ENCODE measurements around the gene SP5.
"Not testable (repeated sequence)": the region's sequence is repeated elsewhere in the genome, so short reads cannot be mapped to it uniquely, and the experiment has no call there.

SP5 gene

DNA sequence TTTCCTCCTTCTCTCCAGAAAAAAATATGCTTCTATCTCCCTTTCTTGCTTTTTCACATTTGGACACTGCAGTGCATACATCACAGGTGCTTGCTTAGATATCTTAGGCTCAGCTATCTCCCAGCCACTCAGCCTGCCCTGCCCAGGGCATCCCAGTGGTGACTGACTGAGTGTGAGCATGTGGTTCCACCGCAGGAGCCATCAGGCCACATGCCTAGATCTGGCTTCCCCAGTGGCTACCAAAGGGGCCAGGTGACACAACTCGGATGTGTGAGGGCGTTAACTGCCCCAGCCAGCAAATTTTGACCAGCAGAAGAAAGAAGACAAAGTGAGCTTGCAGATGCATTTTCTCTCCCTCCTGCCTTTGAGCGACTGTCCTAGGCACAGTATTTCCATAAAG, 25.5 kb downstream of the SP5 start:
- no peak for DNase-seq

DNA sequence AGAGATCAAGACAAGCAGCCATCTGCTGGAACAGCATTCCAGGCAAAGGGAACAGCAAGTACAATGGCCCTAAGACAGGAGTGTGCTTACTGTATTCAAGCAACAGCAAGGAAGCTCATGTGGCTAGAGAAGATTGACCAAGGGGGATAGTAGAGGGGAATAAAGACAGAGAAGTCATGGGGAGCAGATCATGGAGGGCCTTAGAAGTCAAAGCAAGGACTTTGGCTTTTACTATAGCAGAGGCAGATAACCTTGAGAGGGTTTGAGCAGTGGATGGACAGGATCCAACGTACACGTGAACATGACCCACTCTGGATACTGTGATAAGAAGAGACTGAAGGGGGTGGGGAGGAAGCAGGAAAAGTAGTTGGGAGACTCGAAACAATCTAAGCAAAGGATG, 26.9 kb downstream of the SP5 start:
- no peak for DNase-seq

DNA sequence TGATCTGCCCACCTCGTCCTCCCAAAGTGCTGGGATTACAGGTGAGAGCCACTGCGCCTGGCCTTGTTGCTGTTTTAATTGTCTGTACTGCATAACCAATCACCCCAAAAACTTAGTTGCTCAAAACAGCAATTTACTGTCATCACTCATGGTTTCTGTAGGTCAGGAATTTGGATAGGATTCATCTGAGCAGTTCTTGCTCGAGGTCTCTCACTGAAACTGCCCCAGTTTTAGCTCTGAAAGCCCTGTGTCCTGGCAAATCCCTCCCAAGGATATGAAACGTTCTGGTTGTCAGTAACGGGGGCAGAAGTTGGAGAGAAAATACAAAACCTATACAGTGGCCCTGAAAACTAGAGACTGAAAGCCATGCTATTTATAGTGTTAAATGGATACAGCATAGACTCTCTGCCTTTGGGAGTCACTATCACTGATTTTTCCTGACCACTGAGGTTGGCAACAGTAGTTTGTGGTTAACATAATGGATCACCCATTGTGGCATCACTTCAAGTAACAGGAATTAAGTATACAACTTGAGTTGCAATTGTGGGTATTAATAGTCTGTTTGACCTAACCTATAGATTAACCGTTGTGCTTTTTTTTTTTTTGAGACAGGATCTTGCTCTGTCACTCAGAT, 27.9 kb downstream of the SP5 start:
- DNase-seq, result no peak

DNA sequence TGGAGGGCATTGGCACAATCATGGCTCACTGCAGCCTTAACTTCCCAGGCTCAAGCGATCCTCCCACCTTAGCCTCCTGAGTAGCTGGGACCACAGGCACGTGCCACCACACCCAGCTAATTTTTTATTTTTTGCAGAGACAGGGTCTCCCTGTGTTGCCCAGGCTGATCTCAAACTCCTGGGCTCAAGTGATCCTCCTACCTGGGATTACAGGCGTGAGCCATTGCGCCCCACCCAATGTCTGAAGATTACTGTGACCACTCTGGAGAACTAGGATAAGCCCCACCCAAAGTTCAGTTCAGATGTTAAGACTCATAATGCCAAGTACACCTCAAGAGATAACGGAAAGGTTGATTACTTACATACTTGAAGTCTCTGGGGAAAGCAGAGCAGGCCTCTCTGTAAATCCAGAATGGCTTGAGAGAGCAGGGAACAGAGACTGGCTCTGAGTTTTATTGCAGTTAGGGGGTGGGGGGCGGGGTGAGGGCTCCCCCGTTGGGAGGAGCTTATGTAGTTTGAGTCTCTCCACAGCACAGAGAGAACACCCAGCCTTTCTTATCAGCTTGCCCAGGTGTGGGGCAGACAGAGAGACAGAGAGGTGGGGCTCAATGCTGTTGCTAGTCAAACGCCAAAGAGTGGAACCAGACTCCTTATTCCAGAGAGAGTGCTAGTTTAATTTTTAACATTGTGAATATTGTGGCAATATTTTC, 28.5 kb downstream of the SP5 start:
- DNase-seq, result no peak

DNA sequence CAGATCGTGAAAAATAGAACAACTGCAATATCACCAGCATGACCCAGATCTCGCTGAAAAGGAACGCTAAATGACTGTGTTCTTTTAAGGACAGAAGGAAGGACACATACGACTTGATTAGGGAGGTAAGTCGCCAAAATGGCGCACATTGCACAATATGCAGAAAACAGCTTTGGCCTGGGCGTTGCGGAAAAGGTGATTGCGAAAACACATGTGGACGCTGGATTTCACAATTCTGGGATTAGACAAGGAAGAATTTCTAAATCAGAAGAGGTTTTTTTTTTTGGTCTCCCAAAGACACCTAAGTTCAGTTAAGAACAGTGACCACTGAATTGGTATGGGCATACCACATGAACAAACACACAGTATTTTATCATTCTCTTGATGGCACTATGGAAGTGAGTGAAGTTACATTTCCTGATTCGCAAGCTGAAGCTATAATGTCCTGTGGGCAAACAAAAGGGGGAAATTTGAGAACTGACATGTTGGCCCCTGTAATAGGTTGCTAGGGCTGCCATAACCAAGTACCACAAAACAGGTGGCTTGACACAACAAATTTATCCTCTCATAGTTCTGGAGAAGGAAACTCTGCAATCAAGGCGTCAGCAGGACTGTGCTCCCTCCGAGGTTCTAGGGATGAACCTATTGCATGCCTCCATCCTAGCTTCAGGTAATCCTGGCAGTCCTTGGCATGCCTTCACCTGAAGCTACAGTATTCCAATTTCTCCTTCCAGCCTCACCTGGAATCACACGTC, 29.3 kb downstream of the SP5 start:
- no peak for DNase-seq

DNA sequence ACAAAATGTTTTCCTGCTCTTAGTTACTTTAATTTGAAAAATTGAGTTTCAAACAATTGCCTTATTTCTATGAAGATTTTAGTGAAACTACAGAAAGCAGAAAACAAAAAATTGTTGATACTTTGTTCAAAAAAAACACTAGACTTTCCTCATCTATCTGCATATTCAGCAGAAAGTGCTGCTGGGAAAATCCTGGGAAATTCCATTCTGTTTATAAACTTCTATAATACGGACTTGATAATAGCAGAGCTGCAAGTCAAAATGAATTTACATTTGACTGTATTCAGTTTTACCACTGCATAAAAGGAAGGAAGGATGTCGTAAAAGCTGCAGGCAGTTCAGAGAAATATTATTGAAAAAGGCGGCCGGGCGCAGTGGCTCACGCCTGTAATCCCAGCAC, 30.2 kb downstream of the SP5 start:
- DNase-seq, result no peak

DNA sequence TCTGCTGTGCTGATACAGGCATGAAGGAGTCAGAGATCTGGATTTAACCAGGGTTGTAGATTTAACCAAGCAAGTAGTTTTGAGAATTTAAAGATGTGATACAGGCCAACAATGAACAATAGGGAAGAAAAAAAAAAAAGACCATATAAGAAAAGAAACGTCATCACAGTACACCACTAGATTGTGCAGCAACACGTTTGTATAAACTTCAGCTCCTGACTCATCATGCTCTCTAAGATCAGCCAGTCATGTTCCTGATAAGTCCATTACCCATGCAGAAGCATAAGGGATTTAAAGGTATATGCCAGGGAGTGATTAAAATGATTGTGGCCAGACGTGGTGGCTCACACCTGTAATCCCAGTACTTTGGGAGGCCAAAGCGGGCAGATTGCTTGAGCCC, 32.8 kb downstream of the SP5 start:
- DNase-seq, result no peak

DNA sequence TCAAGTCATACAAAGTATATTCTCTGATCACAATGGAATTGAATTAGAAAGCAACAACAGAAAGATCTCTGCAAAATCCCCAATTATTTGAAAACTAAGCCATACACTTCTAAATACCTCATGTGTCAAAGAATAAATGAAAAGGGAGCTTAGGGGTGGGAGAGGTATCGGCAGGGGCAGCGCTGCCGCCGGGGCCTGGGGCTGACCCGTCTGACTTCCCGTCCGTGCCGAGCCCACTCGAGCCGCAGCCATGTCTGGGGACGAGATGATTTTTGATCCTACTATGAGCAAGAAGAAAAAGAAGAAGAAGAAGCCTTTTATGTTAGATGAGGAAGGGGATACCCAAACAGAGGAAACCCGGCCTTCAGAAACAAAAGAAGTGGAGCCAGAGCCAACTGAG, 36.4 kb downstream of the SP5 start:
- DNase-seq, result not testable (repeated sequence)

DNA sequence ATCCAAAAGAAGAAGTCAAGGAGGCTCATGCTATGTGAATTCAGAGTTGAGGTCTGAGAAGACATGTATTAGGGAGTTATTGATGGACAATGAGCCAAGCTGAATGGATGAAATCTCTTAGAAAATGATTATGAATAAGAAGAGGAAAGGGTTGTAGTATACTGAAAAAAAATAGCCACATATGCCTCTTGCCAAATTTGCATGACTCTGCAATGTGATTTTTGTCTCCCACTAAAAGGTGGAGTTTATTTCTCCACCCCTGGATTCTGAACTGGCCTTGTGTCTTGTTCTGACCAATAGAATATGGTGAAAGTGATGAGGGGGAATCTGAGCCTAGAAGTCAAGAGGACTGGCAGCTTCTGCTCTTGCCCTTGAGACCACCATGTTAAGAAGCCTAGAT, 46.4 kb downstream of the SP5 start:
- no peak for DNase-seq

DNA sequence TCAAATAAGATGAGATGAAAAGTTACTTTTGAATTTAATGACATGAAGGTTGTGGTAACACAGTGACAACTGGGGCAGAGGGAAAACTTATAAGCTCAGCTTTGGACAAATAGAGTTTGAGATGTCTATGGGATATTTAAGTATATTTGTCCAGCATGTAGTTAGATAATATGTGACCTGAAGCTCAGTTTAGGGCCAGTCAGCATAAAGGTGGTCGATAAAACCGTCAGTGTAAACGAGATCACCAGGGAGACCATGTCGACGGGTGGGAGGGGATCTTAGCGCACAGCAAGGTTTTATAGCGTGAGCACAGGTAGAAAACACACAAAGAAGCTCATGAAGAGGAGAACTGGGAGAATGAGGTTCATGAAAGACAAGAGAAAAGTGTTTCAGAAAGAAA, 47.6 kb downstream of the SP5 start:
- no peak for DNase-seq

DNA sequence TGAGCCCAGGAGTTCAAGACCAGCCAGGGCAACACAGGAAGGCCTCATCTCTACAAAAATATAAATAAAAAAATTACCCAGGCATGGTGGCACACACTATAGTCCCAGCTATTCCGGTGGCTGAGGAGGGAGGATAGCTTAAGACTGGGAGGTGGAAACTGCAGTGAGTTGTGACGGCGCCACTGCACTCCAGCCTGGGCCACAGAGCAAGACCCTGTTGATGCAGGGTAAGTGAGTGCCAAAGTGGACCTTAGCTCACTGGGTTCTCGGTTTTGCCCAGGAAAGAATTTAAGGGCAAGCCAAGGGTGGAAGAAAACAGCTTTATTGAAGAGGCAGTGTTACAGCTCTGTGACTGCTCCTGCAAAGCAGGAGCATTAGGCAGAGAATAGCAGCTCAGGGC, 48.1 kb downstream of the SP5 start:
- DNase-seq, result no peak

DNA sequence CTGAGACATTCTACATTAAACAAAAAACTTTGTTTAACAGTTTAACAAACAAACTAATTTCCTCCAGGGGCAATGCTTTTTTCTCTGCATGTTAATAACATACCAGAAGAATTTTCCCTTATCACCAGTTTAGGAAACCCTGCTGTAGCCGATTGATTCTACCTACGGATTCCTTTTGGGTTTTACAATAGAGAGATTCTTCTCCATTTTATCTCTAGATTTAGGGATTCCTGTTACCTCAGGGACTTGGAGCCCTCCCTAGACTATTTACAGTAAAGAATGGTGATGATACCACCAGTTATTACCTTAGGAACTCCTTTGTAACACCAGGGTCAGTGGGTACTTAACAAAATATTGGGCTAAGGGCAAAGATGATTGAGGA, 49.7 kb downstream of the SP5 start:
- no peak for DNase-seq

DNA sequence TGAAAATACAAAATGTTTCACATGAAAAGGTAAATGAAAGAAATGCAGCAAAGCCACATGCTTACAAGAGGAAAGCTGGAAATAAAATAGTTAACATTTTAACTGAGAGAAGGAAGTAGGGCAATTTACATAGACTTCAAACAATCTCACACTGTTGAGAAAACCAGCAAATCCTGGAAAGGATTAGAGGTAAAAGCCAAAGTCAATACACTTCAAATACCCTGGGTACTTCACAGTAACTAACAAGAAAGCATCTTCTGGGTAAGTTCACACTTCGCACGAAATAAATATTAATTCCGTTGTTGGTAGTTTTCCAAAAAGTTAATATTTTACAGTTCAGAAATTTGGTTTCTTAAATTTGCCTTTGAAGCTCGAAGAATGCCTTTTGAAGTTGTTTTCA, 51.6 kb downstream of the SP5 start:
- DNase-seq, result no peak

Measured in NCI-H1105 treated with DMSO at 0.1 percent for 48 hours (cell line).